ENCODE measurements around the gene VWA3A. TPM values are rescaled to one million over a fixed set of nuclear protein-coding genes. Genes with fewer than 3 reads are reported as not detected.
"Not testable (repeated sequence)": the region's sequence is repeated elsewhere in the genome, so short reads cannot be mapped to it uniquely, and the experiment has no call there.

VWA3A gene
- total and polyA plus RNA-seq, 2 of the 8 experiments (the other 6 are each of a cell fraction or from before 2014, with no cell fraction given): 0.05 TPM; not detected in 1

GRCh38 chr16:22126037-22126558 is 33.8 kb downstream of the VWA3A start (continued):
- TF ChIP-seq SAP30 (IDR thresholded peaks at IDR 0.05; ENCODE audit: insufficient read depth, insufficient replicate concordance, low read length) (no peak), SIN3A (conservative IDR thresholded peaks at IDR 0.05 in 1 of 2, IDR thresholded peaks at IDR 0.05 in 1 of 2; ENCODE audit: low read depth in 1 of 2, low read length in 2 of 2) (no peak)

- H4K5ac ChIP-seq (ENCODE audit: insufficient read length, low read depth, low read length); H2BK12ac ChIP-seq (ENCODE audit: low read depth, low read length); H4K20me1 ChIP-seq (replicated peaks in 1 of 2; ENCODE audit: control insufficient read depth in 1 of 2, insufficient read depth in 2 of 2, low read length in 2 of 2); H2AK5ac ChIP-seq (ENCODE audit: low read depth, low read length); H3K23me2 ChIP-seq (ENCODE audit: low read depth, low read length); H4K8ac ChIP-seq (ENCODE audit: extremely low read depth, insufficient read depth, low read length); H2BK15ac ChIP-seq (ENCODE audit: low read length); H3K9ac ChIP-seq (replicated peaks in 1 of 4; ENCODE audit: extremely low read depth in 1 of 4, low read depth in 3 of 4, low read length in 3 of 4); DNase-seq (ENCODE audit: low read depth in 1 of 2, low spot score in 2 of 2); H3K9me3 ChIP-seq (ENCODE audit: insufficient read depth in 2 of 2, low read depth in 1 of 2, low read length in 1 of 2); H2BK120ac ChIP-seq (replicated peaks; ENCODE audit: low read depth, low read length); H3K18ac ChIP-seq (ENCODE audit: extremely low read depth, low read length); FAIRE-seq; H3K79me2 ChIP-seq (ENCODE audit: control insufficient read depth in 1 of 2, insufficient read depth in 2 of 2, low read length in 2 of 2); H2AFZ ChIP-seq (ENCODE audit: low read length); H3K56ac ChIP-seq (replicated peaks; ENCODE audit: insufficient read length, low read depth, low read length); POLR2A ChIA-PET (ENCODE audit: partially characterized antibody); H2BK5ac ChIP-seq (ENCODE audit: low read depth, low read length); H3K79me1 ChIP-seq (ENCODE audit: low read depth, low read length); H3K4ac ChIP-seq (replicated peaks; ENCODE audit: insufficient read length, low read depth, low read length); H3K36me3 ChIP-seq (ENCODE audit: control insufficient read depth in 2 of 4, insufficient read depth in 4 of 4, low read length in 3 of 4); H3K23ac ChIP-seq (ENCODE audit: insufficient read length); H3K4me2 ChIP-seq (ENCODE audit: insufficient read depth in 1 of 2, low read depth in 2 of 2, low read length in 2 of 2); H3K27me3 ChIP-seq (replicated peaks in 1 of 4; ENCODE audit: control insufficient read depth in 3 of 4, extremely low read depth in 1 of 4, insufficient read depth in 3 of 4, low read length in 3 of 4); H3K4me3 ChIP-seq (ENCODE audit: extremely low read depth in 1 of 4, insufficient read depth in 2 of 4, low read depth in 3 of 4, low read length in 4 of 4); H3K14ac ChIP-seq (ENCODE audit: insufficient read length); H3K27ac ChIP-seq (ENCODE audit: low read depth, low read length); H2BK20ac ChIP-seq (ENCODE audit: low read length); H3K4me1 ChIP-seq (replicated peaks in 1 of 4; ENCODE audit: control insufficient read depth in 3 of 4, insufficient read depth in 4 of 4, low read length in 3 of 4); H4K91ac ChIP-seq (replicated peaks; ENCODE audit: insufficient read length, low read length): not testable (repeated sequence)
- 100% methylated on average over 1 of the region's 1 CpG; no CpG with 5 or more reads in 1 of the 2 experiments for WGBS, 2 experiments (ENCODE audit: extremely low coverage in 1 of 2, insufficient coverage in 1 of 2, insufficient read length in 1 of 2, insufficient replicate concordance in 2 of 2, low coverage in 1 of 2, low lambda C conversion rate in 2 of 2, missing lambda C conversion rate in 1 of 2)
- CTCF ChIA-PET (ENCODE audit: partially characterized antibody): interaction anchor here (0.6 to 5.8 kb wide), 3 partner anchors 13 to 51 kb away, joined by 3 to 60 read pairs (median 3); no protein-coding TSS in a partner anchor
These were observed 36.2 kb downstream of the VWA3A start for GRCh38 chr16:22128537-22128936.

Measured in H1 (cell line).